IPS-11a (cell line): Measurements from ENCODE around the gene NTSR1.

Experiments
- H3K4me3 ChIP-seq: one replicate; pipeline ENCODE4 v1.5.1; 2013; ENCODE audit warnings: low read depth, low read length, control low read depth

NTSR1 gene

GRCh38 chr20:62723768-62724450 lies 15.3 kb downstream of the NTSR1 start:
- no peak overlapping the region for H3K4me3 ChIP-seq

- no peak overlapping the region for H3K4me3 ChIP-seq
Observed at GRCh38 chr20:62724692-62725595, 16.3 kb downstream of the NTSR1 start.

GRCh38 chr20:62725596-62726268 lies 17.1 kb downstream of the NTSR1 start:
- H3K4me3 ChIP-seq, result no peak overlapping the region

GRCh38 chr20:62726276-62726675 lies 17.6 kb downstream of the NTSR1 start:
- H3K4me3 ChIP-seq, result no peak overlapping the region

- no peak overlapping the region for H3K4me3 ChIP-seq
Observed at GRCh38 chr20:62726716-62727583, 18.3 kb downstream of the NTSR1 start.

- H3K4me3 ChIP-seq, result no peak overlapping the region
Observed at GRCh38 chr20:62727584-62728027, 19.0 kb downstream of the NTSR1 start.

- no peak overlapping the region for H3K4me3 ChIP-seq
Observed at GRCh38 chr20:62728028-62728780, 19.6 kb downstream of the NTSR1 start.

GRCh38 chr20:62728781-62729300 lies 20.2 kb downstream of the NTSR1 start:
- no peak overlapping the region for H3K4me3 ChIP-seq

- no peak overlapping the region for H3K4me3 ChIP-seq
Observed at GRCh38 chr20:62730481-62730880, 21.8 kb downstream of the NTSR1 start.

- H3K4me3 ChIP-seq, result no peak overlapping the region
Observed at GRCh38 chr20:62732031-62732760, 23.6 kb downstream of the NTSR1 start.

- H3K4me3 ChIP-seq, result no peak overlapping the region
Observed at GRCh38 chr20:62732842-62733525, 24.3 kb downstream of the NTSR1 start.

- H3K4me3 ChIP-seq, result no peak overlapping the region
Observed at GRCh38 chr20:62733526-62733842, 24.8 kb downstream of the NTSR1 start.

- H3K4me3 ChIP-seq, result no peak overlapping the region
Observed at GRCh38 chr20:62733891-62734290, 25.3 kb downstream of the NTSR1 start.

- H3K4me3 ChIP-seq, result no peak overlapping the region
Observed at GRCh38 chr20:62734326-62734725, 25.7 kb downstream of the NTSR1 start.

- no peak overlapping the region for H3K4me3 ChIP-seq
Observed at GRCh38 chr20:62734881-62735280, 26.2 kb downstream of the NTSR1 start.

- no peak overlapping the region for H3K4me3 ChIP-seq
Observed at GRCh38 chr20:62735331-62735821, 26.7 kb downstream of the NTSR1 start.

GRCh38 chr20:62736026-62736406 lies 27.4 kb downstream of the NTSR1 start:
- no peak overlapping the region for H3K4me3 ChIP-seq

- no peak overlapping the region for H3K4me3 ChIP-seq
Observed at GRCh38 chr20:62736407-62737071, 27.9 kb downstream of the NTSR1 start.
